Stimulated activated effector memory CD8-positive, alpha-beta T cell treated with anti-CD3 and anti-CD28 coated beads, Interleukin-12 subunit alpha, Interleukin-12 subunit beta, amount 100 ng/mL, for 72 hours (primary cell): ENCODE data around the gene TNPO1.

Source experiments
- ATAC-seq: fragments of 150-1000 bp; cut with Tn5 transposase; 2 replicates; pipeline ENCODE4 v1.10.0; 2021
- DNase-seq, 2 donors: peaks; one replicate each; pipeline ENCODE4 v3.0.0; 2021 to 2022; ENCODE audit warnings: low spot score in 2 of 2
- H3K27ac Mint-ChIP-seq: one replicate; pipeline ENCODE4 v1.8.0; 2022; ENCODE audit warnings: mild to moderate bottlenecking, mixed read lengths
- H3K36me3 Mint-ChIP-seq: one replicate; pipeline ENCODE4 v1.8.0; 2022; ENCODE audit warnings: mild to moderate bottlenecking, mixed read lengths
- H3K4me1 Mint-ChIP-seq: one replicate; pipeline ENCODE4 v1.8.0; 2022; ENCODE audit warnings: mixed read lengths
- H3K4me3 Mint-ChIP-seq: one replicate; pipeline ENCODE4 v1.8.0; 2022; ENCODE audit warnings: mild to moderate bottlenecking, mixed read lengths
- H3K9me3 Mint-ChIP-seq: one replicate; pipeline ENCODE4 v1.8.0; 2022; ENCODE audit warnings: mixed read lengths

The TNPO1 gene

DNA sequence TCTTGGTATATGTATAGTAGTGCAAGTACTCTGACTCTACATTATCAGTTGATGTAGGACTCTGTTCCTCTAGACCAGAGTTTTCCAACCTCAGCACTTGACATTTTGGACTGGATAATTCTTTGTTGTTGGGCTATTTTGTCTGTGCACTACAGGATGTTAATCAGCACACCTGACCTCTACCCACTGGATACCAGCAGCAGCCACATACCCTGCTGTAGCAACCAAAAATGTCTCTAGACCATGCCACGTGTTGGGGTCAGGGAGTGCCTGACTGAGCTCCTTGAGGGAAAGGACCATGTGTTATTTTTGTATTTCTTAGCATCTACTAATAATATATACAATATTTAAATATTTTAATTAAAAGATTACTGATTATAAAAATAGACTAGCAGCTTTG lies 42.7 kb downstream of the TNPO1 start:
- Mint-ChIP-seq H3K4me3 (no peak overlapping the region), H3K36me3 (peaks cover 98% of the 10 kb centered on the region), H3K4me1 (peaks cover 25% of the 10 kb centered on the region), H3K27ac (no peak overlapping the region), H3K9me3 (no peaks in the 10 kb centered on the region)
- DNase-seq (no peak), ATAC-seq (no peak)

DNA sequence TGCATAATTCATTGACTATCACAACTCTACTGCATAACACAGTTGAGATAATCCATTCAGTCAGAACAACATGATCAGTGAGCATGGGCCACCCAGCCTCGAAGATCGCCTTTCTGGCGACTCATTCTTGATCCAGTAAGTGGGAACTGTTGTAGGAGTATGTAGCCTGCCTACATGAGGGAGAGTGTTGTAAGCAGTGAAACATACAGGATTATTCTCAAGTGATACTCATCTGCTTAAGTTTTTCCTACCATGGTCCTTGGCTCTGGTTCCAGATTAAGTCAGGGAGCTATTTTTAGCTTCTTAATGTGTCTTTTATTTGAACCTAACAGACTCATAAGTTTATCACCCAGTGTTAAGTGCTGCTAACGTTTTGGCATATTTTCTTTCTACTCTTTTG lies 44.0 kb downstream of the TNPO1 start:
- Mint-ChIP-seq H3K27ac (no peak overlapping the region), H3K9me3 (no peaks in the 10 kb centered on the region), H3K36me3 (peaks cover 97% of the 10 kb centered on the region), H3K4me1 (peaks cover 22% of the 10 kb centered on the region), H3K4me3 (no peak overlapping the region)
- DNase-seq: no peak
- ATAC-seq: no peak

DNA sequence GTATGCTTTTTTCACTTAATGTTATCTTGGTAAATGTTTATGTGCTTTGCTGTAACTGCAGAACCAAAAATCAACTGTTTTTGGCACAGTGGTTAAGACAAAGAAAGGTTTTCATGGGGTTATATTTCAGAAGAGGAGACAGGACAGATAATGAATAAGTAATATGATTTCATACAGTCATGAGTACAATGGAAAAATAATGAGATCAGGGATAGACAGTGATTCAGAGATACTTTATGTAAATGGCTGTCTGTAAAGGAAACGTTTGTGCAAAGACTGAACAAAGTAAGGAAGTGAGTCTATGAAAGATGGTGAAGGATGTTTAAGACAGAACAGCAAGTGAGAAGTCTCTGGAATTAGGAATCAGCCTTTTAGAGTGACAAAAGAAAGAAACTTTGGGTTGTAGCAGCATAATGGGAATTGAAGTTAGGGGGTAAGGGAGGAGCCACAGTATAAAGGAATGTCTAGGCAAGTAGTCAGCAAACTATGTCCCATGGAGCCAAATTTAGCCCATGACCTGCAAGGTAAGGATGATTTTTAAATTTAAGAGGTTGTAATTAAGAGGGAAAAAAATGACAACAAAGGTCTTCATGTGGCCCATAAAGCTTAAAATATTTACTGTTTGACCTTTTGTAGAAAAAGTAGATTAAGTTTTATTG lies 55.0 kb downstream of the TNPO1 start:
- Mint-ChIP-seq H3K27ac (peak overlapping the region; percentile 29), H3K9me3 (no peaks in the 10 kb centered on the region), H3K36me3 (peaks cover 100% of the 10 kb centered on the region), H3K4me1 (peaks cover 10% of the 10 kb centered on the region), H3K4me3 (no peak overlapping the region)
- DNase-seq (no peak), ATAC-seq (peak; percentile 89)

DNA sequence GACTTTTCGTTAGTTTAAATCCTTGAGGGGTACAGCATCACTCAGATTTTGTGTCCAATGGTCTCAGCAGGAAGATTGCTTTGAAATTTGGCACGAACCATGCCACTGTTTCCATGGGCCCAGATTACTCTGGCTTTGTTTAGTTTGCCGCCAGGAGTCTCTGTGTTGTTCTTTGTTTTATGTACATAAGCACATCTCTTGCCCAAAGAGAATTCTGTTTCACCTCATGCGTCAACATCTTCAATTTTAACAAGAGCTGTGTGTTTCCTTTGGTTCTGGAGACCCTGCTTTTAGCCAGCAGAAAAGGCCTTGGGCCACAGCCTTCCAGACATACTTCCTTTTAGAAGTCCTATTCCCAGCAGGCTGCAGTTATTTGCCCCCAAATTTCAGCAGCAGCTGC lies 62.4 kb downstream of the TNPO1 start:
- ATAC-seq (no peak), DNase-seq (no peak)
- Mint-ChIP-seq H3K4me1 (peaks cover 6% of the 10 kb centered on the region), H3K36me3 (peaks cover 100% of the 10 kb centered on the region), H3K27ac (no peak overlapping the region), H3K9me3 (no peaks in the 10 kb centered on the region), H3K4me3 (no peak overlapping the region)

DNA sequence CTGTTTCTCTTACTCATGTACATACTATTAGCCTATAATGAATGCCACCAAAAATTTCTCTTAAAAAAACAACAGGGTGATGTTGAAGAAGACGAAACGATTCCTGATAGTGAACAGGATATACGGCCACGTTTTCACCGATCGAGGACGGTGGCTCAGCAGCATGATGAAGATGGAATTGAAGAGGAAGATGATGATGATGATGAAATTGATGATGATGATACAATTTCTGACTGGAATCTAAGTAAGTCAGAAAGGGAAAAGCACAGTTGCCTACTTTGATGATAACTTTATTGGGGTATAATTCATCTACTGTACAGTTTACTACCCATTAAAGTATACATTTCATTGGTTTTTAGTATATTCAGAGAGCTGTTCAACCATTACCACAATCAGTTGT lies 66.5 kb downstream of the TNPO1 start:
- Mint-ChIP-seq H3K27ac (no peak overlapping the region), H3K36me3 (peaks cover 100% of the 10 kb centered on the region)
- no peak for ATAC-seq

DNA sequence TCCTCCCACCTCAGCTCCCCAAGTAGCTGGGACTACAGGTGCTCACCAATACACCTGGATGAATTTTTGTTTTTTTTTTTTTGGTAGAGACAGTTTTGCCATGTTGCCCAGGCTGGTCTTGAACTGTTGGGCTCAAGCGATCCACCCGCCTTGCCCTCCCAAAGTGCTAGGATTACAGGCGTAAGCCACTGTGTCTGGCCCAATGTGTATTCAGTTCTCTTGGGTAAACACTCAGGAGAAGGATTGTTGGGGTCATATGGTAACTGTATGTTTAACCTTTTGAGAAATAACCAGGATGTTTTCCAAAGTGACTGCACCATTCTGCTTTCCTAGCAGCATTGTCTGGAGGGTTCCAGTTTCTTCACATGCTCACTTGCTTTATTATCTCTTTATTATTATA lies 67.4 kb downstream of the TNPO1 start:
- DNase-seq (no peak), ATAC-seq (no peak)
- H3K4me3 Mint-ChIP-seq: no peak overlapping the region
- no peaks in the 10 kb centered on the region for H3K9me3 Mint-ChIP-seq
- peak overlapping the region; percentile 32 for H3K27ac Mint-ChIP-seq
- H3K36me3 Mint-ChIP-seq: peaks cover 100% of the 10 kb centered on the region
- peaks cover 6% of the 10 kb centered on the region for H3K4me1 Mint-ChIP-seq

More for the DNA sequence above, 66.5 kb downstream of the TNPO1 start:
- no peaks in the 10 kb centered on the region for H3K9me3 Mint-ChIP-seq
- H3K4me3 Mint-ChIP-seq: no peak overlapping the region
- H3K4me1 Mint-ChIP-seq: peaks cover 6% of the 10 kb centered on the region
- DNase-seq: no peak

DNA sequence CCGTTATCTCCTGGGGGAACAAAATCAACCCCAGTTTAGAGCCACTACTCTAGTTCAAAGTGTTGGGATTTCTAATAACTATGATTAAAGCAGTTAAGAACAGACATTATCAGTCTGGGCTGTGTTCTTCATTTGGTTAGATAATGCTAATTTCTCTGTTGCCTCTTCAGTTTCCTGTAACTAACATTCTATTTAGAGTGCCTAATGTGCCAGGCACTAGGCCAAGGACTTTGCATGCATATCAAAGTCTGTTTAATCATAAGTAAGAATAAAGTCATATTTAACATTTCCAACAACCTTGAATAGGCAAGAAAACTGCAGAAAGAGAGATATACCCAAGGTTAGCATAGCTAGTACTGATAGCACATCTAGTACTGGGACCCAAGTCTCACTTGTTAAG lies 68.4 kb downstream of the TNPO1 start:
- Mint-ChIP-seq H3K36me3 (peaks cover 100% of the 10 kb centered on the region), H3K9me3 (no peaks in the 10 kb centered on the region), H3K27ac (no peak overlapping the region)

DNA sequence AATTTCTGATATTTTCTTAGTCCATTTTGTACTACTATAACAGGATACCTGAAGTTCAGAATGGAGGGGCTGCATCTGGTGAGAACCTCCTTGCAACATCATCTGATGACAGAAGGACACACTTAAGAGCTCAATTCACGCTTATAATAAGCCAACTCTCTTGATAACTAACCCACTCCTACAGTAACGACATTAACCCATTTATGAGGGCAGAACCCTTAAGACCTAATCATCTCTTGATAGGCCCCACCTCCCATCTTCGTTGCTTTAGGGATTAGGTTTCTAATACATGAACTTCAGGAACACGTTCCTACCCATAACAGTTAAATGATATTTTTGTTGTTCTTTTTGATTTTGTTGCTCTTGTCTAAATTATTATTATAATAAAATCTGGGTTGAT lies 69.4 kb downstream of the TNPO1 start:
- Mint-ChIP-seq H3K9me3 (no peaks in the 10 kb centered on the region), H3K4me1 (no peaks in the 10 kb centered on the region)

More for the DNA sequence above, 68.4 kb downstream of the TNPO1 start:
- ATAC-seq (no peak), DNase-seq (no peak)
- Mint-ChIP-seq H3K4me1 (no peaks in the 10 kb centered on the region), H3K4me3 (no peak overlapping the region)

DNA sequence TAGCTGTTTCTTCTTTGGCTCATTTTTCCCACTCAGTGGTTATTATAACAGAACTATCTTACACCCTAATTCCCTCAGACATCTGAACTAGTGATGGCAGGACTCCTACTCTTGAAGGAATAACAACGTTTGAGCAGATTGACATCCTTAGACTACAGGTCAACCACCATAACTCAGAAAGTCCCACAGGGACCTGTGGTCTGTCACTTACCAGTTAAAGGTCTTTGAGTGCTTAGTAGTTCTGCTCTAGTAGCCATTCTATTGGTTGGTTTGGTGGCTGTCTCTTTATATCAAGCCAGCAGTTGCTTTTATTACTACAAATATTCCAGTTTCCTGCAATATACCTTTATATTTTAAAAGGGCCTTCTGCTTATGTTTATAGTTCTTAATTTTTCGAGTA lies 72.1 kb downstream of the TNPO1 start:
- DNase-seq: no peak
- ATAC-seq: no peak
- Mint-ChIP-seq H3K36me3 (peaks cover 100% of the 10 kb centered on the region), H3K27ac (no peak overlapping the region), H3K9me3 (no peaks in the 10 kb centered on the region), H3K4me1 (no peaks in the 10 kb centered on the region), H3K4me3 (no peak overlapping the region)

More for the DNA sequence above, 69.4 kb downstream of the TNPO1 start:
- ATAC-seq: no peak
- no peak for DNase-seq
- Mint-ChIP-seq H3K36me3 (peaks cover 100% of the 10 kb centered on the region), H3K27ac (peak overlapping the region; percentile 54), H3K4me3 (no peak overlapping the region)

DNA sequence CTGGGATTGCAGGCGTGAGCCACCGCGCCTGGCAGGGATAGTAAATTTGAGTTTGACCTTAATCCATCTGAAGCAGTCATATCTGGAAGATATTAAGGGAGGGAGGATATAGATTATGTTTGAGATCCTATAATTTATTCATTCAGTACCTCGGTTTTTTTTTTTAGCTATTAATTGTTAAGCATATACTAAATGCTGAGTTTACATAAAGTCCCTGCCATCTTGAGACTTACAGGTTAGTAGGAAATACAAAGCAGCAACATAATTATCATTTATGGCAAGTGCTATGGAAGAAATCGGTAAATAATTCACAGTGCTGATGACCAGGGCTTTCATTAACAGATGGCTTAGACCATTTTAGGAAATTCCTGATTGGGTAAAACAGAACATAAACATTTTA lies 72.9 kb downstream of the TNPO1 start:
- H3K4me1 Mint-ChIP-seq: no peaks in the 10 kb centered on the region
- no peak for ATAC-seq
- peaks cover 100% of the 10 kb centered on the region for H3K36me3 Mint-ChIP-seq
- no peak overlapping the region for H3K4me3 Mint-ChIP-seq
- no peak overlapping the region for H3K27ac Mint-ChIP-seq
- no peaks in the 10 kb centered on the region for H3K9me3 Mint-ChIP-seq
- DNase-seq: no peak

DNA sequence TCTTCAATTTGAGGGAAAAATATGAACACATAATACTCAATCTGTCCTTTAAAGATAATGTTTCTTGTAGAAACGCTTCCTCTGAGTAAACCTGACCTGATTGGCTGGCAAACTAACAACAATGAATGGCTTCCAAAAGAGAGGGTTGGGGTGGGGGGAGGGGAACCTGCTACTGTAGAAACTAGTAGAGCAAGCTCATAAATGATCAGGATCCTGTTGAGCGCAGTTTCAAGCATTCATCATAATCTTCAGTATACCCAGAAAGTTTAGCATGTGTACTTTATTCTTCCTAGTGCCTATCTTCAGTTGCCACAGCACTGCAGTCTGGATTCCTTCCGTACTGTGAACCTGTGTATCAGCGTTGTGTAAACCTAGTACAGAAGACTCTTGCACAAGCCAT lies 76.4 kb downstream of the TNPO1 start:
- no peak for DNase-seq
- Mint-ChIP-seq H3K36me3 (peaks cover 100% of the 10 kb centered on the region), H3K4me1 (peaks cover 7% of the 10 kb centered on the region), H3K9me3 (no peaks in the 10 kb centered on the region), H3K4me3 (no peak overlapping the region), H3K27ac (peak overlapping the region; percentile 76)
- no peak for ATAC-seq

DNA sequence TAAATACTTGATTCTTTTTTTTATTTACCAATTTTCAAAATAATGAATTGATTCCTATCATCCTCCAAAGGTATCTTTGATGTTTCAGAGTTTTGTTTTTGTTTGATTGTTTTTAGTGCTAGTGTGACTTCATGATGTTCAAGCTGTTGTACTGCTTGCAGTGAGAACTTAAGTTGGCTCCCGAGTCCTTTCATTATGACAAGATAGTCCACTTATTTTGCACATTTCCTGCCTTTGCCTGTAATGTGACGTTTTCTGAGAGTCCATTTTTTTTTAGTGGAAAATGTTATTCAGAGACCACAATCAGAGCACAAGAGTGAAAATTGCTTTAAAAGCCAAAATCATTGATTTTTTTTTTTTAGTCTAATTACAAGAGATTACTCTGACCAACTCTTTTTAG lies 79.3 kb downstream of the TNPO1 start:
- Mint-ChIP-seq H3K4me3 (no peak overlapping the region), H3K27ac (peak overlapping the region; percentile 27), H3K4me1 (peaks cover 7% of the 10 kb centered on the region), H3K9me3 (no peaks in the 10 kb centered on the region), H3K36me3 (peaks cover 100% of the 10 kb centered on the region)
- ATAC-seq (peak; percentile 96), DNase-seq (no peak)

DNA sequence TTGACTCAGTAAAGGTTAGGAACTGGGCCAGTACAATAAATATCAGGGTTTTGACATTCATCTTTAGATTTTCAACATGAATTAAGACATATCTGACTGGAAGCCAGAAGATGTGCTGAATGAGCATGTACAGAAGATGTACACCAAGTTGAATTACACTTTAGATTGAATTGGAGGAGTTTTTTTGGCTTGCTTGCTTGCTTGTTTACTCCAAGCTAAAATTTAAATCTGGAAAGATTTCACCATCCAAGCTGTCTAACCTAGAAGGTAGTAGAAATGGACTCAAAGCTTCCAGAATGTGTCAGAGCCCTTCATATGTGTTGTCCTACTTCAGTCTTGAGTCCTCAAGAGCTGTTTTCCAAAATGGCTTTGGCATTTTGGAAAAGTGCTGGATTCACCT lies 90.3 kb downstream of the TNPO1 start:
- no peak for DNase-seq
- Mint-ChIP-seq H3K36me3 (peaks cover 96% of the 10 kb centered on the region), H3K27ac (no peak overlapping the region)

DNA sequence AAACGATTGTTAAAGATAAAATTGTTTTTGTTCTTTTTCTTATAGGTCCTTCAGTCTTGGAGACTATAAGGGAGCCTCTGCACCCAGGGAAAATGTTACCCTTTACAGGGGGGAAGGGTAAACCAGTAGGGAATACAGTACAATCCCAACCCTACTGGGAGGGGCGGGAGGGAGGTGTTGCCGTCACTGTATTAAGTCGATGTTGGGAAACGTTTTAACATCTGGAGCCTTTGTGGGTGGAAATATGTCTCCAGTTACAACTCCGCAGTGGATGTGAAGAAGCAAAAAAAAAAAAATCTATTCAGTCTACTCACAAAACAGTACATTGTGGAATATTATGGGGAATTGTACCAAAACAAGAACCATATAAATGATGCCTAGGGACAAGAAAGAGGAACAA lies 92.2 kb downstream of the TNPO1 start:
- DNase-seq: no peak
- no peak overlapping the region for H3K27ac Mint-ChIP-seq

More for the DNA sequence above, 90.3 kb downstream of the TNPO1 start:
- ATAC-seq: no peak
- H3K9me3 Mint-ChIP-seq: no peaks in the 10 kb centered on the region
- H3K4me1 Mint-ChIP-seq: no peaks in the 10 kb centered on the region
- H3K4me3 Mint-ChIP-seq: no peak overlapping the region

DNA sequence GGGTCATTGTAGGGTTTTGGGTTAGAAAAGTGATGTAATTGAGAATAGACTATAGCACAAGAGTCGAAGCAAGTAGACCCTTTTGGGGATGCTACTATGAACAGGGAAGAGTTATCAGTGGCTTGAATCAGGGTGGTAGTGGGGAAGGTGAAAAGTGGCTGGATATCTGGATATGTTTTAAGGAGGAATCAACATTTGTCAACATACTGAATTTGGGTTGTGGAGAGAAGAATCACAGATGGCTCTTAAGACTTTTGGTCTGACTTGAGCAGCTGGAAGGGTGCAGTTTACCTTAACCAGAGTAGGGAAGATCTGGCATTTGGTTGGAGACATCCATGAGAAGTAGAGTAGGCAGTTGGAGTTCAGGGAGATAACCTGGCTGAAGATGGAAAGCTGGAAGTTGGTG lies 100.9 kb downstream of the TNPO1 start:
- no peaks in the 10 kb centered on the region for H3K9me3 Mint-ChIP-seq
- no peak overlapping the region for H3K4me3 Mint-ChIP-seq
- ATAC-seq (no peak), DNase-seq (no peak)
- H3K36me3 Mint-ChIP-seq: peaks cover 5% of the 10 kb centered on the region
- no peak overlapping the region for H3K27ac Mint-ChIP-seq
- H3K4me1 Mint-ChIP-seq: no peaks in the 10 kb centered on the region

More for the DNA sequence above, 92.2 kb downstream of the TNPO1 start:
- peaks cover 80% of the 10 kb centered on the region for H3K36me3 Mint-ChIP-seq
- H3K4me1 Mint-ChIP-seq: no peaks in the 10 kb centered on the region
- no peaks in the 10 kb centered on the region for H3K9me3 Mint-ChIP-seq
- H3K4me3 Mint-ChIP-seq: no peak overlapping the region
- ATAC-seq: no peak

DNA sequence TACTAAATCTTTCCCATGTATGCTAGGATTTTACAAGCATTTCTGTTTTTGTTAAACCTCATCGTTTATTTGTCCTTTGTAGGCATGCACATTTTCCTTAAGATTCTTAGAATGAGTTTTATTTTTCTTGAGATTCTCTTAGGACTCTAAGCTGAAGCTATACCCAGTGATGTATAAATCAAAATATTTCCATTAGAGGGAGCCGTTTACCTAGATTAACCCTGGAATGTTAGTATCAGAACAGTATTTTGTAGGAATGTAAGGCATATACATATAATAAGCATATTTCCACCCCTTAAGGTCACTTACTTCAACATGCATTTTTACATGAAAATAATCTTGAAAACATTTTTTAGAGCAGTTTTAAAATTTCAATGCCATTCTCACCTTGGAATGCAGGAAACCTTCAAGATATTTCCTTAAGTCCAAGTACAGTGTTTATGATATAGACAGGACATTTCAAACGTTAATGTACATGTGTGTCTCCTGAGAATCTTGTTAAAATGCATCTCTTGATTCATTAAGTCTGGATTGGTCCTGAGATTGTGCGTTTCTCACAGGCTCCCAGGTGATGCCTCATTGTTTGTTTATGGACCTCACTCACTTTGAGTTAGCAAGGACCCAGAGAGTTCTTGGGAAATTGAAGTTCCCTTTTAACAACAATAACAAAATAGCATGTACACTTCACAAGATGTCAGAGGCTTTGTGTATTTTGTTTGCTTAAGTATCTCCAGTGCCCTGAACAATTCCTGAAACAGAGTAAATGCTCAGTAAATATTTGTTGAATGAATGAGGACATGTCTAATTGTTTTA lies 104.4 kb downstream of the TNPO1 start:
- H3K36me3 Mint-ChIP-seq: peaks cover 4% of the 10 kb centered on the region
- H3K27ac Mint-ChIP-seq: no peak overlapping the region
- H3K4me3 Mint-ChIP-seq: no peak overlapping the region
- no peak for DNase-seq
- no peak for ATAC-seq
- no peaks in the 10 kb centered on the region for H3K9me3 Mint-ChIP-seq
- no peaks in the 10 kb centered on the region for H3K4me1 Mint-ChIP-seq
